HG03520 (cell line): ENCODE results near the gene ABHD15.

Experiments
- ATAC-seq: cut with Tn5 transposase; IDR thresholded peaks from one replicate; pipeline ENCODE4 v1.9.1; 2021; ENCODE audit warnings: mild to moderate bottlenecking, moderate library complexity; ENCODE audit not compliant: unreplicated experiment

ABHD15 gene

DNA sequence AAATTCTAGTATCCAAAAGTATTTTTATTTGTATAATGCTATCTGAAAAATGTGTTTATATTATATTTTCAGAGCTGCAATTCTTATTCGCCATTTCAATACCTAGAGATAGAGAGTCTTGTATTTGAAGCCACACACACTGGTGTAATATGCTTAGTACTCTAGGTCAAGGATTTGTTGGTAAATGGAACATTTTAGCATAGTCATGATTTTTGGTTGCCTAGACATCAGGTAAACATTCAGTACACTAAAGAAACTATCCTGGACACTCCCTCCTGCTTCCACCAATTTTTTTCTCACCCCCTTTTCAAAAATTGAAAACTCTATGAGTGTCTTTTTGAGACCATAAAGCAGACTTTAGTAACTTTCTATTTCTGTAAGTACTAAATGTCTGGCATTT lies 20.8 kb downstream of the ABHD15 start:
- no peak for ATAC-seq

DNA sequence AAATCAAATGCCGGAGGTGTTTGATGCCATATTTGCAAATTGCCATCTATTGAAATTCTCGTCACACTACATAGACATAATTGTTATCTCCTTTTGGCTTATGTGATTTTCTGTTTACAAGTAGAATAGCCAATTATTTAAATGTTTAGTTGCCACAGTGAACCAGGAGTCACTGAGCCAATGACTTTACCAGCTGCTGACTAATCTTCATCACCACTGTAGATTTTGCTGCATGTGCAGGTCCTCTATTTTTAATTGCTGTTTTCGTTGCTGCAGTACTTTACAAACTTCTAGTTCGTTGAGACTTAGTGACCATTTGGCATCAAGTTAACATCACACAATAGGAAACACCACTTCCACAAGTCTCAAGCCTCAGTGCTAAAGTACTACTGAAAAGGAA lies 22.8 kb downstream of the ABHD15 start:
- ATAC-seq: no peak

- no peak for ATAC-seq
Observed at GRCh38 chr17:29533976-29534375, 32.9 kb downstream of the ABHD15 start.

- ATAC-seq: no peak
Observed at GRCh38 chr17:29526322-29526721, 40.5 kb downstream of the ABHD15 start.

DNA sequence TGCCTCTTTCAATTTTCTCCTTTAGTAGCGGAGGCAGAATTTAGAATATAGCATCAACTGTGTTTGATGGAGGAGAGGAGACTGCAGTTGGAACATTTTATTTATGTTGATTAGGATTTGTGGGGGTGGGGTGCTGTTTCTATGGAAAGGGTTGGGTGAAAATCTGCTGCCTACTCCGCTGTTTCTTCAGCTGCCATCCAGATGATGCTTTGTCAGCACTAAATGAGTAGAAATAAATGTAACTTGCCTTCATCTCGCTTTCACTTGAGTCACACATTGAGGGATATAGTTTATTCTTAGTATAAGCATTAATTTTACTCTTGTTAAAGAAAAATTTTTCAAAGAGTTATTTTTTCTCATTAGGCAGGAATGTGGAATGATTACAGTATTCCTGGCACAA lies 42.1 kb downstream of the ABHD15 start:
- ATAC-seq: no peak

GRCh38 chr17:29518359-29518758 lies 48.5 kb downstream of the ABHD15 start:
- no peak for ATAC-seq

DNA sequence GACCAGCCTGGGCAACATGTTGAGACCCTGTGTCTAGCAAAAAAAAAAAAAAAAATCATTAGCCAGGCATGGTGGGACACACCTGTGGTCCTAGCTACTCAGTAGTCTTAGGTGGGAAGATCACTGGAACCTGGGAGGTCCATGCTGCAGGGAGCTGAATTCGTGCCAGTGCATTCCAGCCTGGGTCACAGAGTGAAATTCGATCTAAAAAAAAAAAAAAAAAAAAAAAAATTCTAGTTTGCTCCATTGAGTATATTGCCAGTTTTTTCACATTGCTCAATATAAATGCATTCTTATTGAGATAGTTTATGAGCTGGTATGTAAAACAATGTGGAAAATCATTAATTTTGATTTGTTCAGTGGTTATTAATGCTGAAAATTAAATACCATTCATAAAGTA lies 52.0 kb downstream of the ABHD15 start:
- no peak for ATAC-seq

GRCh38 chr17:29510953-29511352 lies 55.9 kb downstream of the ABHD15 start:
- ATAC-seq: no peak
